22Rv1 (cell line): ENCODE results near the gene EIF4EBP2.

Experiments
- CTCF ChIP-seq: fragments of 450-650 bp; IDR thresholded peaks from 2 replicates; pipeline ENCODE4 v1.5.1; 2017; ENCODE audit warnings: mild to moderate bottlenecking
- ZFX ChIP-seq: fragments of 450-650 bp; IDR thresholded peaks from 2 replicates; pipeline ENCODE4 v1.6.1; 2017; ENCODE audit warnings: antibody characterized with exemption, borderline replicate concordance

- TF ChIP-seq CTCF (no peak), ZFX (no peak)
These were observed 25.8 kb upstream of the EIF4EBP2 start for GRCh38 chr10:70378122-70378521.
